ENCODE data around the gene RALB. TPM values are rescaled to one million over a fixed set of nuclear protein-coding genes. Genes with fewer than 3 reads are reported as not detected.

The RALB gene
- total RNA-seq, 2 donors from 2014 or later = 92.6 to 132 TPM

DNA sequence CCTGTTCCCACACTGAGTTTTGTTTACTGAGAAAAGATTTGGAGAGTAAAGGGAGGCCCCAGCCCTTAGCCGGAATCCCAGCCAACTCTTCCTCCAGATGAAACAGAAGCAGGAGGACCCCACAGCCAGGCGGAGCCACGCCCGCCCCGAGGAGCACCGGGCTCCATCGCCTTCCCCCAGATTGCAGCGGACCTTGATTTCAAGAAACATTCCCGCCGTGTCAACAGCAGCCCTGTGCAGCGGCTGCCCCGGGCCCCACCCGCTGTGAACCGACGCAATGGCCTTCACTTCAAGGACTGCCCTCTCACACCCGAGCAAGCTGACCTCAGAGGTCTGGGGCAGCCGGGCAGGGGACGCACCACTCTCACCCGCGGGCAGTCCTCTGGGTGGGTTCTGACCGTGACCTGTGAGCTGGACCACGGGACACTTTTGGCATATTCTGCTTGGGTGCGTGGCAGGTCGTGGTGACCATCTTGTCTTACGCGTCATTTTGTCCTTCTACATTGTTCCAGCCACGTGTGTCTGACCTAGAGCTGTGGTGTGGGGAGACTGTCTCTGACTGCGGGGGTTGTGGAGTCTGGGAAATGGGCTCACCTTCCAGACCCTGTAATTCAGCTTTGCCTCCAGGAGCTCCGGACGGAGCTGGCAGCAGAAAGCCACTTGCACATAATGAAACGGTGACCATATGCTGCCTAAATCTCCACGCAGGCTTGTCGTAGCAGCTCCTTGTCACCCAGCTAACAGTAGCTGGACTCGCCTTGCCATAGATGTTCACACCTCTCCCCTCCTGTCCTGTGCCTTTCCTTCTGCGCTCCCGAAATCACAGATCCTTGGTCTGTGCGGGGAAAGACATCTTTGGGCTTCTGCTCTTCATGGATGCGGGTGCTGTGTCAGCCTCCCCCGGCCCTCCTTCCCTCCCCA, 61.3 kb downstream of the RALB start:
- H3K4me3 ChIP-seq = peak overlapping the region; percentile 21 to 31
- no peaks in the 10 kb centered on the region for H3K4me1 ChIP-seq (replicated peaks)
- peak; percentile 12 for DNase-seq (ENCODE audit: low spot score)
- H3K36me3 ChIP-seq = no peaks in the 10 kb centered on the region
- intact Hi-C loops (cut with DNase I) = loop anchor here (5.0 to 10.0 kb wide), 3 partner anchors 62 to 362 kb away; partner anchors contain the start of gene RALB
- H3K9me3 ChIP-seq = no peaks in the 10 kb centered on the region
- H3K27ac ChIP-seq = peak overlapping the region; percentile 59 to 72
- H3K27me3 ChIP-seq (replicated peaks; ENCODE audit: insufficient read depth) = no peaks in the 10 kb centered on the region
- TF ChIP-seq POLR2AphosphoS5 (IDR thresholded peaks at IDR 0.05) (no peak), POLR2A (IDR thresholded peaks at IDR 0.05) (no peak)
- TF ChIP-seq, protein P1, sequence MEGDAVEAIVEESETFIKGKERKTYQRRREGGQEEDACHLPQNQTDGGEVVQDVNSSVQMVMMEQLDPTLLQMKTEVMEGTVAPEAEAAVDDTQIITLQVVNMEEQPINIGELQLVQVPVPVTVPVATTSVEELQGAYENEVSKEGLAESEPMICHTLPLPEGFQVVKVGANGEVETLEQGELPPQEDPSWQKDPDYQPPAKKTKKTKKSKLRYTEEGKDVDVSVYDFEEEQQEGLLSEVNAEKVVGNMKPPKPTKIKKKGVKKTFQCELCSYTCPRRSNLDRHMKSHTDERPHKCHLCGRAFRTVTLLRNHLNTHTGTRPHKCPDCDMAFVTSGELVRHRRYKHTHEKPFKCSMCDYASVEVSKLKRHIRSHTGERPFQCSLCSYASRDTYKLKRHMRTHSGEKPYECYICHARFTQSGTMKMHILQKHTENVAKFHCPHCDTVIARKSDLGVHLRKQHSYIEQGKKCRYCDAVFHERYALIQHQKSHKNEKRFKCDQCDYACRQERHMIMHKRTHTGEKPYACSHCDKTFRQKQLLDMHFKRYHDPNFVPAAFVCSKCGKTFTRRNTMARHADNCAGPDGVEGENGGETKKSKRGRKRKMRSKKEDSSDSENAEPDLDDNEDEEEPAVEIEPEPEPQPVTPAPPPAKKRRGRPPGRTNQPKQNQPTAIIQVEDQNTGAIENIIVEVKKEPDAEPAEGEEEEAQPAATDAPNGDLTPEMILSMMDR (IDR thresholded peaks at IDR 0.05) = no peak
- 67% methylated on average over 39 of the region's 39 CpGs for WGBS

- WGBS = 89% methylated on average over 19 of the region's 19 CpGs
- no peaks in the 10 kb centered on the region for H3K36me3 ChIP-seq
- no peak overlapping the region for H3K27ac ChIP-seq
- H3K9me3 ChIP-seq = no peaks in the 10 kb centered on the region
- no peak overlapping the region for H3K4me3 ChIP-seq
- no peaks in the 10 kb centered on the region for H3K4me1 ChIP-seq (replicated peaks)
- H3K27me3 ChIP-seq (replicated peaks; ENCODE audit: insufficient read depth) = no peaks in the 10 kb centered on the region
- intact Hi-C loops (cut with DNase I) = loop anchor here (5.0 to 10.0 kb wide), 3 partner anchors 63 to 363 kb away; partner anchors contain the start of gene RALB
- TF ChIP-seq, protein P1 (IDR thresholded peaks at IDR 0.05) = no peak
- TF ChIP-seq POLR2A (IDR thresholded peaks at IDR 0.05) = no peak
- no peak for TF ChIP-seq POLR2AphosphoS5 (IDR thresholded peaks at IDR 0.05)
- DNase-seq (ENCODE audit: low spot score) = no peak
Observed at GRCh38 chr2:120314690-120315366, 62.2 kb downstream of the RALB start.

DNA sequence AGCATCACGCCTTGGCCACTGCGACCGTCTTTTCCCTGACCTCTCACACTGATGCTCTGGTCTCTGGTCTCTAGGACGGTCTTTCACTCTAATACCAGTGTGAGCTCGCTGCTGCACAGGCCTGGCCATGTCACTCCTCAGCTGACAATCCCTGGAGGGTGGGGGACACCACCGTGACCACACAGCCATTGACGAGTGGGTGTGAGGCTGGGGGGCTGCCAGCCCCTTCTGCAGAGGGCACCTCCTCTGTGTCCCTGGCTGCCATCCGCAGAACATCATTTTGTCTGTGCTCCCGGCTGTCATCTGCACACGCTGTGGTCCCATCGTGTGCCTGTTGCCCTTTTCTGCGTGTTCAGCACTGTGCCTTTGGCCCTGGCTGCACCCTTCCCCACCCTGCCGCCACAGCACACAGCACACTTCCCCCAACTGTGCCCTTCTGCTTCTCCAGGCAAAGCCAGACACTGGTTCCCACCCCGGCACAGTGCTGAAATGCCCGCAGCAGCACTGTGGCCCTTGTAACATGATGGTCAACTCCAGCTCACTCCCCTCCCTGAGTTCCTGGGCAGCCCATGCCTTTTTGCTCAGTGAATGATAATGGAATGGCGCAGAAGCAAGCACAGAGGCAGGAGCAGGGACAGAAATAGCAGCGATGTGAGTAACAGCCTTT, 62.8 kb downstream of the RALB start:
- TF ChIP-seq POLR2A (IDR thresholded peaks at IDR 0.05) (no peak), POLR2AphosphoS5 (IDR thresholded peaks at IDR 0.05) (no peak)
- TF ChIP-seq, protein P1 (IDR thresholded peaks at IDR 0.05) = no peak
- Histone ChIP-seq H3K4me1 (replicated peaks) (no peaks in the 10 kb centered on the region), H3K27me3 (replicated peaks; ENCODE audit: insufficient read depth) (no peaks in the 10 kb centered on the region), H3K9me3 (no peaks in the 10 kb centered on the region), H3K4me3 (no peak overlapping the region), H3K27ac (no peak overlapping the region), H3K36me3 (no peaks in the 10 kb centered on the region)
- intact Hi-C loops (cut with DNase I) = loop anchor here (10.0 kb wide), 1 partner anchor 211 kb away; no protein-coding TSS in a partner anchor
- WGBS = 94% methylated on average over 17 of the region's 17 CpGs
- no peak for DNase-seq (ENCODE audit: low spot score)

DNA sequence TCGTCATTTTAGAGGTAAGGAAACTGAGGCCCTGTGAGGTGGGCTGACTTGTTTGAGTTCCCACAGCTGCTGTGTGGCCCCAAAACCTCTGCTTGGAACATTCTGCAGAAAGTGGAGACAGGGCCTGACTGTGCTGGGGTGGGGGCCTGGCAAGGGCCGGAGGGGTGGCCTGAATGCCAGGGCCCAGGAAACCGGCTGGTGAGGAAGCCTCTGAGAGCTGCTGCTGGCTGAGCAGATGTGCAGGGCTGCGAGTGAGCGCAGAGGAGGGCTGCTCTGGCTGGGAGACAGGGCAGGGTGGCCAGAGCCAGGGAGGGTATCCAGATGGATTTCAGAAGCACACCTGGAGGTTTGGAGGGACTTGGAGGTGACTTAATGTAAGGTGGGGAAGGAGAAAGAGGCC, 63.4 kb downstream of the RALB start:
- Histone ChIP-seq H3K9me3 (no peaks in the 10 kb centered on the region), H3K4me1 (replicated peaks) (no peaks in the 10 kb centered on the region), H3K27me3 (replicated peaks; ENCODE audit: insufficient read depth) (no peaks in the 10 kb centered on the region), H3K4me3 (no peak overlapping the region), H3K36me3 (no peaks in the 10 kb centered on the region), H3K27ac (no peak overlapping the region)
- intact Hi-C loops (cut with DNase I) = loop anchor here (10.0 kb wide), 1 partner anchor 211 kb away; no protein-coding TSS in a partner anchor
- WGBS = 86% methylated on average over 5 of the region's 5 CpGs
- no peak for DNase-seq (ENCODE audit: low spot score)
- TF ChIP-seq POLR2A (IDR thresholded peaks at IDR 0.05) = no peak
- TF ChIP-seq, protein P1 (IDR thresholded peaks at IDR 0.05) = no peak
- TF ChIP-seq POLR2AphosphoS5 (IDR thresholded peaks at IDR 0.05) = no peak

Data from prostate gland (tissue), 2 donors.